GM12873 (cell line): ENCODE measurements around the gene NMNAT2.

Experiments
- CTCF ChIP-seq: IDR thresholded peaks from 2 replicates; pipeline ENCODE4 v1.5.1; 2012; ENCODE audit warnings: low read depth, mild to moderate bottlenecking, moderate library complexity, low read length, control low read depth; ENCODE audit not compliant: insufficient read depth; ENCODE audit errors: missing control alignments

NMNAT2 gene

GRCh38 chr1:183293241-183293640, 124.9 kb downstream of the NMNAT2 start:
- TF ChIP-seq CTCF, result no peak

- no peak for TF ChIP-seq CTCF
These were observed 126.2 kb downstream of the NMNAT2 start for GRCh38 chr1:183291802-183292514.

- no peak for TF ChIP-seq CTCF
These were observed 126.9 kb downstream of the NMNAT2 start for GRCh38 chr1:183291216-183291762.

GRCh38 chr1:183290628-183291027, 127.6 kb downstream of the NMNAT2 start:
- TF ChIP-seq CTCF, result no peak

- TF ChIP-seq CTCF, result no peak
These were observed 129.1 kb downstream of the NMNAT2 start for GRCh38 chr1:183289051-183289496.

- no peak for TF ChIP-seq CTCF
These were observed 129.6 kb downstream of the NMNAT2 start for GRCh38 chr1:183288583-183288982.

- no peak for TF ChIP-seq CTCF
These were observed 130.9 kb downstream of the NMNAT2 start for GRCh38 chr1:183287191-183287675.
